ENCODE results near the gene TPM1.

The TPM1 gene

GRCh38 chr15:63057468-63058345 is 15.2 kb downstream of the TPM1 start:
- DNase-seq = no peak

GRCh38 chr15:63059075-63059474 is 16.5 kb downstream of the TPM1 start:
- DNase-seq = no peak

- DNase-seq = no peak
Measured at GRCh38 chr15:63059573-63060216, 17.1 kb downstream of the TPM1 start.

- no peak for DNase-seq
Measured at GRCh38 chr15:63060699-63061098, 18.2 kb downstream of the TPM1 start.

- no peak for DNase-seq
Measured at GRCh38 chr15:63061975-63062374, 19.4 kb downstream of the TPM1 start.

GRCh38 chr15:63063164-63063756 is 20.7 kb downstream of the TPM1 start:
- DNase-seq = no peak

GRCh38 chr15:63063877-63064409 is 21.4 kb downstream of the TPM1 start:
- DNase-seq = no peak

GRCh38 chr15:63065262-63066221 is 23.0 kb downstream of the TPM1 start:
- no peak for DNase-seq

GRCh38 chr15:63066272-63066671 is 23.7 kb downstream of the TPM1 start:
- DNase-seq = no peak

GRCh38 chr15:63067306-63067705 is 24.8 kb downstream of the TPM1 start:
- no peak for DNase-seq

- no peak for DNase-seq
Measured at GRCh38 chr15:63067976-63068743, 25.6 kb downstream of the TPM1 start.

GRCh38 chr15:63069616-63070090 is 27.1 kb downstream of the TPM1 start:
- no peak for DNase-seq

- no peak for DNase-seq
Measured at GRCh38 chr15:63070681-63071129, 28.2 kb downstream of the TPM1 start.

GRCh38 chr15:63071288-63071909 is 28.9 kb downstream of the TPM1 start:
- no peak for DNase-seq

GRCh38 chr15:63072023-63072650 is 29.6 kb downstream of the TPM1 start:
- DNase-seq = no peak

- DNase-seq = no peak
Measured at GRCh38 chr15:63072809-63073277, 30.3 kb downstream of the TPM1 start.

- no peak for DNase-seq
Measured at GRCh38 chr15:63073497-63074172, 31.1 kb downstream of the TPM1 start.

GRCh38 chr15:63075015-63075983 is 32.8 kb downstream of the TPM1 start:
- DNase-seq = no peak
